Measurements from ENCODE around the gene TMEM51.

TMEM51 gene

GRCh38 chr1:15196807-15197530 is 43.4 kb downstream of the TMEM51 start:
- no peak for DNase-seq (ENCODE audit: low read depth)

- DNase-seq (ENCODE audit: low read depth): no peak
Measured at GRCh38 chr1:15197591-15198447, 44.3 kb downstream of the TMEM51 start.

GRCh38 chr1:15198684-15199083 is 45.1 kb downstream of the TMEM51 start:
- no peak for DNase-seq (ENCODE audit: low read depth)

GRCh38 chr1:15201221-15201620 is 47.7 kb downstream of the TMEM51 start:
- DNase-seq (ENCODE audit: low read depth): no peak

- no peak for DNase-seq (ENCODE audit: low read depth)
Measured at GRCh38 chr1:15201849-15202551, 48.5 kb downstream of the TMEM51 start.

GRCh38 chr1:15204931-15205330 is 51.4 kb downstream of the TMEM51 start:
- DNase-seq (ENCODE audit: low read depth): no peak

- DNase-seq (ENCODE audit: low read depth): no peak
Measured at GRCh38 chr1:15205586-15206346, 52.2 kb downstream of the TMEM51 start.

GRCh38 chr1:15206418-15207030 is 53.0 kb downstream of the TMEM51 start:
- DNase-seq (ENCODE audit: low read depth): no peak

GRCh38 chr1:15207031-15207828 is 53.7 kb downstream of the TMEM51 start:
- no peak for DNase-seq (ENCODE audit: low read depth)

- no peak for DNase-seq (ENCODE audit: low read depth)
Measured at GRCh38 chr1:15207829-15208429, 54.4 kb downstream of the TMEM51 start.

GRCh38 chr1:15210651-15211375 is 57.3 kb downstream of the TMEM51 start:
- no peak for DNase-seq (ENCODE audit: low read depth)

GRCh38 chr1:15211424-15211823 is 57.9 kb downstream of the TMEM51 start:
- DNase-seq (ENCODE audit: low read depth): no peak

- DNase-seq (ENCODE audit: low read depth): no peak
Measured at GRCh38 chr1:15212216-15212953, 58.8 kb downstream of the TMEM51 start.

GRCh38 chr1:15212954-15213291 is 59.4 kb downstream of the TMEM51 start:
- no peak for DNase-seq (ENCODE audit: low read depth)

- no peak for DNase-seq (ENCODE audit: low read depth)
Measured at GRCh38 chr1:15213341-15213821, 59.8 kb downstream of the TMEM51 start.

GRCh38 chr1:15214527-15214926 is 61.0 kb downstream of the TMEM51 start:
- DNase-seq (ENCODE audit: low read depth): no peak

GRCh38 chr1:15215116-15215515 is 61.6 kb downstream of the TMEM51 start:
- no peak for DNase-seq (ENCODE audit: low read depth)

GRCh38 chr1:15217654-15218053 is 64.1 kb downstream of the TMEM51 start:
- DNase-seq (ENCODE audit: low read depth): no peak
